ENCODE results near the gene SLC45A3.

The SLC45A3 gene

DNA sequence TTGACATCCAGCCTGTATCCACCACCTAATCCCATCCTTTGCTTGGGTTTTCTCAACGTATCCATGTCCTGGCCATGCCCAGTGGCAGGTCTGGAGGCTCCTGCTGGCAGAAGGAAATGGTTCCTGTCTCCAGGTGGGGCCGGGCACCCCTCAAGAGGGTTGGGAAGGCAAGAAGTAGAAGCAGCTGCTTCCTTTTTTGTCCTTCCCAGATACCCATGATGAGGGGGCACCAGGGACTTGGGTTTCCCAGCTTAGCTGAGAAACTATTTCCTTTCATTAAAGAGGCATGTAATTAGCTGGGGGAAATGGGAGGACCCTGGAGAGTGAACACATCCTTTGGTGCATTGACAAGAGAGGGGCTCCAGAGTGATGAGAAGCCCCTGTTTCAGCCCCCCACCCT is 21.1 kb upstream of the SLC45A3 start:
- no peak for DNase-seq (ENCODE audit: low read depth in 2 of 2)

DNA sequence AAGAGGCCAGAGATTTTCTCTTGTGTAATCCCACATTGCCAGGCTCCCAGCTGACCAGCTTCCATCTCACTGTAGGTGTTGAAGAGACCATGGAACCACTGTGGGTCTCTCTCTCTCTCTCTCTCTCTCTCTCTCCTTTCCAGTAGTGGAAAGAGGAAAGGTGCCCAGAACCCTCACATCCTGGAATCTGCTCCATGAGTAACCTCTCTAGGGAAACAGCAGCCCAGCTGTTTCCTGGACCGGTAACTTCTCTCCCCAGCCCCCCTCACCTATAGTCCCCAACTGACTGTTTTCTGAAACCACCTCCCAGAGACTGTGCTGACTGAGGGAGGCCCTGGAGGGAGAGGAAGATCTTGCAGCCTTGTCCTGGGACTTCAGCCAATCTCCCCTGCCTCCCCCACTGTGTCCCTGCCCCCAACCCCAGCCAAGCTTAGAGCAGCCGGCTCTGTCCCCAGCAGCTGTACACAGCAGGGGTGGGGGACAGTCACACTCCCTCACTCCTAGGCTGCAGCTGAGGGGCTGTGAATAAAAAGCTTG is 20.6 kb upstream of the SLC45A3 start:
- no peak for DNase-seq (ENCODE audit: low read depth in 2 of 2)

- no peak for DNase-seq (ENCODE audit: low read depth in 2 of 2)
These were observed 19.1 kb upstream of the SLC45A3 start for GRCh38 chr1:205699416-205699815.

DNA sequence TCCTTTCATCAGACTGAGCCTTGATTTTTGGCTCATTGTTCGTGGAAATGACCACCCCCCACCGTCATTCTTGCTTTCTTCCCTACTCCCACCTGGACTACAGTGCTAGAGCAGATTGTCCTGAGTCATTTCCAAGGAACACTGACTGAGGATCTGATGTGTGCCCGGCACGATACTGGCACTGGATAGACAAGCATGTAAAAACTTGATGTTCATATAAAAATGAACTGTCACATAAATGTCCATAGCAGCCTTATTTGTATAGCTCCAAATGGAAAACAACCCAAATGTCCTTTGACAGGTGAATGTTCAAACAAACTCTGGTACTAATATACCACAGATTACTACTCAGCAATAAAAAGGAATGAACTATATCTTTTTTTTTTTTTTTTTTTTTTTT is 18.6 kb upstream of the SLC45A3 start:
- no peak for DNase-seq (ENCODE audit: low read depth in 2 of 2)

DNA sequence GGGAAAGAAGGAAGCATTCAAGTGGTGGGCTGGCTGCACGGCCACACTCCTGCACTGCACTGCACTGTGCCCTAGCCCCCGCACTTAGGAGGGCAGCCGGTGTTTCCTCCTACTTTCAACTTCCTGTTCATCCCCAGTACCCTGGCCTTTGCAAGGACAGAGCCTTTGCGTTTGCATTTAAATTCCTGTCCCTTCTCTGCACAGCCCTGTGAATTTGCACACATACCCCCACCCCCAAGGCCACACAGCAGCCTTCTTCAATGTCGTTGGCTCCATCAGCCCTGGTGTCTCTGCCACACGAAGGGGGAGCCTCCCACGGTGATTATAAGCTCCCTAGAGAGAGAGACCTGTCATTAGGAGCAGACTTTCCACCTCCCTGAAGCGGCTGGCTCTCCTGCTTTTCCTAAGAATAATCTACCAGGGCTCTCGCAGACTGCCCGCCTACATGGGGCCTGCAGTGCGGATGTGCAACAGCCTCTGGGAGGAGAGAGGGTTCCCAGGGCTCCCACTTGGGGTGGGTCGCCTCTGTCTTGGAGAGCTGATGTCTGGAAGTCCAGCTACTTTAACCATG is 13.2 kb upstream of the SLC45A3 start:
- DNase-seq (ENCODE audit: low read depth in 2 of 2): no peak

DNA sequence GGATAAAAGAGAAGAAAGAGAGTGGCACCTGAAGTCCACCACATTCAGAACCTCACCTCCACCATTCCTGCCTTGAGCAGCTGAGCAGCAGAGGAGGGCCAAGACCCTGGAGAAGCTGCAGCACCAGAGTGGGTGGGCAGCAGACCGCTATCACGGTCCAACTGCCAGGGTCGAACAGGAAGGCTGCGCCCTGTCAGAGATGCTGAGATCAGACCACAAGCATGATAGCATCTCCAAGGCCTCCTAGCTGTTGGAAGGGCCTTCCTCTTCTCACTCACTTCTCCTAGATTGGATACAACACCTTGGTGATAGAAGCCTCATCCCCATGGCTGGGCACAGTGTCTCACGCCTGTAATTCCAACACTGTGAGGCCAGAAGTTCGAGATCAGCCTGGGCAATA is 12.1 kb upstream of the SLC45A3 start:
- no peak for DNase-seq (ENCODE audit: low read depth in 2 of 2)

DNA sequence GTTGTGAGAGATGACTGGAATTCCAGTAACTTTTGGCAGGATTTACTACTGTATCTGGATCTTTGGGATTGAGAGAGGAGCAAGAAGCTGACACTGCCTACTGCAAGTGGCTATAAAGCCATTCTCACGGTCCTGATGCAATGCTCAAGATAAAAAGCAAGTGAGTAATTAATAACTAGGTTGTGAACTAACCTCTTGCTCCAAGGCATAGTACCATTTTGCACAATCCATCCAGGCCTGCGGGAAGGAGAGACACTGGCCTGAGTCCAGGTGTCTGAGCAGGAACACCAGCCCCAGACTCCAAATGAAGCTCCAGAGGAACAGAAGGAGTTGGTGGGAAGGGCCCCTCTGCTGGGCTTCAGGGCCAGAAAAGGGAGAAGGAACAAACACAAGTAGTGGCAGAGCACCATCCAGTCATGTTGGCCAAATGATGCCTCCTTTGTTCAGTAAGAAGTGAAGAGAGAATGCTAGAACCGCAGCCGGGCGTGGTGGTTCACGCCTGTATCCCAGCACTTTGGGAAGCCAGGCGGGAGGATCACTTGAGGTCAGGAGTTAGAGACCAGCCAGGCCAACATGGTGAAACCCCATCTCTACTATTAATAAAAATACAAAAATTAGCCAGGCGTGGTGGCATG is 9.9 kb upstream of the SLC45A3 start:
- DNase-seq (ENCODE audit: low read depth in 2 of 2): no peak

- DNase-seq (ENCODE audit: low read depth in 2 of 2): no peak
These were observed 9.2 kb upstream of the SLC45A3 start for GRCh38 chr1:205689479-205689878.

- no peak for DNase-seq (ENCODE audit: low read depth in 2 of 2)
These were observed 8.1 kb upstream of the SLC45A3 start for GRCh38 chr1:205688171-205689080.

DNA sequence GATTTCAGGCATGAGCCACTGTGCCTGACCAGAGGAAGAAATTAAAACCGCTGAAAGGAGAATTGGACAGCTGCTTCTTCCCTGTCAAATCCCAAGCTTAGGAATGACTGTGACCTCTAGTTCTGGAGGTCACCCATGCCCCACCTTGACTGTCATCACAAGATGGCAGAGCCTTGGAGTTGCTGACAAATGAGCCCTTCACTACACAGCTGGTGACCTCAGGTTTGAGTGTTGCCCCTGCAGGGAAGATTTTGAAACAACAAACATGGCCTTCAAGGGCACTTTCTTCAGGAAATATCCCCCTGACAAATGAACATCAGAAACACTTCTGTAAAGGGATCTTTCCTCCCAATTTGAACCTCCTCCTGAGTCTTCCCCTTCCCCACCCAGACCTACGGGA is 6.9 kb upstream of the SLC45A3 start:
- no peak for DNase-seq (ENCODE audit: low read depth in 2 of 2)

DNA sequence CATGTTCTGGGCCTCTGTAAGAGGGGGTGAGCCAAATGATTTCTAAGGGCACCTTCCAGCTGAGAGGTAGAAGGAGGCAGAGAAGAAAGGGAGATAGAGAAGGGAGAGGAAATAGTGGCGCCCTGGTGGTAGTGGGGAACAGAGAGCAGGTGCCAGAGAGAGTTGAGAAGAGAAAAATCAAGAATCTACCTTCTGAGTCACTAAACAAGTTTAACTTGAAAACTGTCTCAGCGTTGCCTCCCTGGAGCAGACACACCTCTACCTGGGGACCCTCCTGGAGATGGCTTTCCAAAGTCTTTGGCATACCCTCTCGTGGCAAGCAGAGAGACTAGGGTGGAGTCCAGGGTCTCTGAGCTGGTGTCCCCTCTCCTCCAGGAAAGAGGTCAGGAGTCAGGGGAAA is 1.1 kb upstream of the SLC45A3 start:
- DNase-seq (ENCODE audit: low read depth in 2 of 2): no peak

GRCh38 chr1:205678286-205679111 is 1.8 kb downstream of the SLC45A3 start:
- no peak for DNase-seq (ENCODE audit: low read depth in 2 of 2)

- no peak for DNase-seq (ENCODE audit: low read depth in 2 of 2)
These were observed 3.1 kb downstream of the SLC45A3 start for GRCh38 chr1:205677167-205677566.

DNA sequence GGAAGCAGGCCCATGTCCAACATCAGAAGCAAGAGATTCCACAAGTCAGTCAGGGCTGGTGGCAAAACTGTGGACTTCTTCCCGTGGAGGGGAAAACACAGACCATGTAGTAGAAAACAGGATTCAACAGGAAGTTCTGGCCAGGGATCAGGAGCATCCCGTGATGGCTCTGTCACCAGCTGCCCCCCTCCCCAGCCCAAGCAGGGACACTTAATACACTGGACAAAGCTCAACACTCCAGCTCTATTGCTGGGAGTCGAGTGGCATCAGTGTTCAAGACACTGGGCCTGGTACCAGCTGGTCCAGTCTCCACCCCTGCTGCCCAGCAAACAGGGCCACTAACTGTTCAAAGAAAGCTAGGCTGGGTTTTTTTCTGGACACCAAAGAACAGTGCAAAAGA is 3.7 kb downstream of the SLC45A3 start:
- no peak for DNase-seq (ENCODE audit: low read depth in 2 of 2)

GRCh38 chr1:205676002-205676401 is 4.3 kb downstream of the SLC45A3 start:
- no peak for DNase-seq (ENCODE audit: low read depth in 2 of 2)

GRCh38 chr1:205675247-205675646 is 5.1 kb downstream of the SLC45A3 start:
- DNase-seq (ENCODE audit: low read depth in 2 of 2): no peak

DNA sequence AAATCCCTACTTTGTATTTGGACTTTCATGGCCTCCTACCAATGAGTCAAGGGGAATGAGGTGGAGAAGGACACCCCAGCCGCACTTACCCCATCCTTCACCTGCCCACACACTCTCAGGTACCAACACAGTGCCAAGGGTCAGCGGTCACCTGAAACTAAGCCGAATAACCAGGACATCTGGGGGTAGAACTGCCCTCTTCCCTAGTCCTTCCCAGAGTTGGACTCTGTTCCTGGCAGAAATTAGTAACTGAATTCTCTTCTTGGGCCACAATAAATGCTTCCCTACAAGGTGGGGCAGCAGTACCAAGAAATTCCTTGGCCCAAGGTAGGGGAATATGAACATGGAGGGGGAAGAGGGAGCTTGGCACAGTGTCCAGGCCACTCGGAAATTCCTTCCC is 7.3 kb downstream of the SLC45A3 start:
- DNase-seq (ENCODE audit: low read depth in 2 of 2): no peak

DNA sequence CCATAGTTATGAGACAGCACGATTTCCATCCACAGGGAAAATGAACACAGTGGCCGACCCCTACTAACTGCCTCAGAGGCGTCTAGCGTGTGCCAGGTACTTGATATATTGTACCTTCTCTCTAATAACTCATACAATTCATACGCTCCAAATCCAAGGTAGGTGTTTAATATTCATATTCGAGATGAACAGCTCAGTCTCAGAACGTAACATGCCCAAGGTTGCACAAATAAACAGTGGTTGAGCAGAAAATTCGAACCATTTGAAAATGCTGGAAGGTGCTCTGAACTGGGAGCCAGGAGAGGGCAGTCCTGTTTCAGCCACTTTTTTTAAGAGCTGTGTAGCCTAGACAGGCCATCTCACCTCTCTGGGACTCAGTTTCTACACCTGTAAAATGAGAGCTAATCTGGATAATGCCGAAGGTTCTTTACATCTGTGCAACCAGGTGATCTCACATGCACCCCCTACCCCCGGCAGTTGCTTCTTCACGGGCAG is 7.9 kb downstream of the SLC45A3 start:
- DNase-seq (ENCODE audit: low read depth in 2 of 2): no peak

DNA sequence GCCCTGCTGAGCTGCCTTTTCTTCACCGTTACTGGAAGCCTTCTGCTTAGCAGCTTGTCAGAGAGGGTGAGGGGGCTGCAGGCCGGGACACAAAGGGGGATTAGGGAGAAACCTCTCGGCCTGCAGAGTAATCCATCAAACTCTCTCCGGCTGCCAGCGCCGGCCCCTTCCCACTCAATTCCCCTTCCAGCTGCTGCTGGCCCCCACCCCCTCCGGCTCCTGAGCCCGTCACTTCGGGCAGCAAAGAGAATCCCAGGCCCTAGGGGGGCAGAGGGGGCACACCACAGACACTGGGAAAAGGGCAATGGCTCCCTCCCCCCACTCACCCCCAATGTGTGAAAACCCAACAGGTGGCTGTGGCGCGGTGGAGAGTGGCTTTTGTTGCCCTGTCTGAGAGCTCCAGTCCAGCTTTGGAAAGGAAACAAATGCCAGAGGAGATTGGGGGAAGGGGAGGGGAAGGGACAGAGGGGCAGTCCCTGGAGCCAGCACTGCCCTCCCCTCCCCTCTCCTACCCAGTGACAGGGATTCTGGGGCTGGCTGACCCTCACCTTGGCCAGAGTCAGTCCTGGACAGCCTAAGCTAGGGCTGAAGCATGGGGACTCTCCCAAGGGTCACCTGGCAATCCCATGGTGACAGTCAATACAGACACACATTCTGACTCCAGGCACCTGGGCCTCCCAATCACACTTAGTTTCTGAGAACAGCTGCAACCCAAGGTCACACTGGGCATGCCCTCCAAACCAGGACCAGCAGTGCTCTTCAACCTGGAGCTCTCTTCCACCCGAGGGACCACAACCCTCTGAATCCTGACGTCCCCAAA is 9.5 kb downstream of the SLC45A3 start:
- DNase-seq (ENCODE audit: low read depth in 2 of 2): no peak

DNA sequence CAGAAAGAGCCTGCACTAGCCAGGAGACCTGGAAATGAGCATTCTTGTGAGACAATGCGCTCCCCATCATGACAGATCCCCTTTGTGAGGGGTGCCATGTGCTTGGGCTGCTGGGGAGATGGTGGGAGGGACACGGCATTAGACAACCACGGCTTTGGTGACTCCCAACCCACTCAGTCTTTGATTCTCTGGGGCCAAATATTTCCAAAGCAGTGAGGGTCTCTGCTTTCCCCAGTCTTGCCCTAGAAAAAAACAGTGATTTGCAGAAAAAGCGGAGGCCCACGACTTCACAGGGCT is 10.2 kb downstream of the SLC45A3 start:
- no peak for DNase-seq (ENCODE audit: low read depth in 2 of 2)

All from stimulated activated CD8-positive, alpha-beta memory T cell treated with anti-CD3 and anti-CD28 coated beads, Interleukin-2, amount 100 ng/mL, for 48 hours (primary cell).